Tibial nerve (tissue), 3 donors: ENCODE data around the gene PTPN14.

Experiments used
- EP300 ChIP-seq, 2 donors: sonication (generic); formaldehyde crosslinking; IDR thresholded peaks; one replicate each; pipeline ENCODE4 v1.6.1; 2017; ENCODE audit warnings: antibody characterized with exemption in 2 of 2, mild to moderate bottlenecking in 1 of 2
- POLR2A ChIP-seq, 2 donors: fragments of 450-650 bp; IDR thresholded peaks; one replicate each; pipeline ENCODE4 v1.6.1; 2017; ENCODE audit warnings: antibody characterized with exemption in 2 of 2, mild to moderate bottlenecking in 2 of 2, moderate library complexity in 2 of 2

DNA sequence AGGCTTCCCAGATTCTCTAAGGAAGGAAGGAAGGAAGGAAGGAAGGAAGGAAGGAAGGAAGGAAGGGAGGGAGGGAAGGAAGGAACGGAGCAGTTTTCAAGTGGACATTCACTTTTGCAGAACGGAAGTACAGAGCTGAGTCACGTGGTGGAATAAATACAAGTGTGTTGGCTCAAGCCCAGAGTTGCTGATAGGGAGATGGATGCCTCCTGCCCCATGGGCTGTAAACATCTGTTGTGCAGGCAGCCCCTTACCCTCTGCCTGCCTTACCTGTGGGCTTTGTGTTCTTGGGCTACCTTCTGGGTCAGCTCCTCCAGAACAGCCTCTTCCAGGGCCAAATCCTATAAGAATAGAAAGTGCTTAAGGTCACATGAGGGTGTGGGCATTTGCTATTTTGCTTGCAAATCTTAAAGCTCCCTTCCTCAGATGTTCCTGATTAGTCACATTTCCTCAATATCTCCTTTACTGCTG, 148.8 kb downstream of the PTPN14 start:
- TF ChIP-seq EP300 (IDR thresholded peaks at IDR 0.05), result no peak
- TF ChIP-seq POLR2A (IDR thresholded peaks at IDR 0.05), result no peak
